Left hindlimb (tissue), 1 donor: ENCODE data around the gene GLT8D1.
"Not testable (repeated sequence)": the region's sequence is repeated elsewhere in the genome, so short reads cannot be mapped to it uniquely, and the experiment has no call there.

Experiments used
- DNase-seq: peaks from one replicate; pipeline ENCODE4 v3.0.0-alpha.2; 2018

The GLT8D1 gene

GRCh38 chr3:52679811-52680210 lies 25.8 kb downstream of the GLT8D1 start:
- no peak for DNase-seq

GRCh38 chr3:52679199-52679538 lies 26.4 kb downstream of the GLT8D1 start:
- no peak for DNase-seq

- no peak for DNase-seq
Observed at GRCh38 chr3:52678265-52679198, 27.1 kb downstream of the GLT8D1 start.

- not testable (repeated sequence) for DNase-seq
Observed at GRCh38 chr3:52676201-52676600, 29.4 kb downstream of the GLT8D1 start.

- DNase-seq: no peak
Observed at GRCh38 chr3:52671676-52672075, 33.9 kb downstream of the GLT8D1 start.

- DNase-seq: peak; percentile 32
Observed at GRCh38 chr3:52670621-52671521, 34.7 kb downstream of the GLT8D1 start.

GRCh38 chr3:52663098-52663497 lies 42.5 kb downstream of the GLT8D1 start:
- no peak for DNase-seq

- DNase-seq: no peak
Observed at GRCh38 chr3:52660046-52660445, 45.5 kb downstream of the GLT8D1 start.

- DNase-seq: no peak
Observed at GRCh38 chr3:52655895-52656294, 49.7 kb downstream of the GLT8D1 start.

GRCh38 chr3:52651592-52651991 lies 54.0 kb downstream of the GLT8D1 start:
- DNase-seq: no peak

- DNase-seq: no peak
Observed at GRCh38 chr3:52650439-52650838, 55.2 kb downstream of the GLT8D1 start.

GRCh38 chr3:52649461-52650210 lies 56.0 kb downstream of the GLT8D1 start:
- no peak for DNase-seq

GRCh38 chr3:52645549-52645948 lies 60.0 kb downstream of the GLT8D1 start:
- DNase-seq: no peak
